Sigmoid colon (tissue), 7 donors: Measurements from ENCODE around the gene KDM3B. TPM values are rescaled to one million over a fixed set of nuclear protein-coding genes. Genes with fewer than 3 reads are reported as not detected.

Experiments used
- DNase-seq: peaks from one replicate; pipeline ENCODE4 v3.0.0-alpha.2; 2019
- H3K27ac ChIP-seq, 4 donors: fragments of 200-600 bp; sonication (generic); one replicate each; pipeline ENCODE4 v1.5.1; 2016 to 2019; ENCODE audit warnings: mild to moderate bottlenecking in 1 of 4
- H3K27me3 ChIP-seq, 3 donors: fragments of 200-600 bp; sonication (generic); one replicate each; pipeline ENCODE4 v1.5.1; 2019; ENCODE audit warnings: mild to moderate bottlenecking in 1 of 3
- H3K36me3 ChIP-seq, 4 donors: fragments of 200-600 bp; sonication (generic); one replicate each; pipeline ENCODE4 v1.5.1; 2016 to 2019
- H3K4me1 ChIP-seq, 4 donors: fragments of 200-600 bp; sonication (generic); one replicate each; pipeline ENCODE4 v1.5.1; 2017 to 2019
- H3K4me3 ChIP-seq, 4 donors: fragments of 200-600 bp; sonication (generic); one replicate each; pipeline ENCODE4 v1.5.1; 2017 to 2019; ENCODE audit warnings: mild to moderate bottlenecking in 2 of 4, moderate library complexity in 1 of 4
- H3K9me3 ChIP-seq, 4 donors: fragments of 200-600 bp in 3 of 4; sonication (generic) in 3 of 4; one replicate each; pipeline versions ENCODE4 v1.5.1 to v1.6.1; 2013 to 2019
- EP300 ChIP-seq, 4 donors: sonication (generic); formaldehyde crosslinking; IDR thresholded peaks; one replicate each; pipeline ENCODE4 v1.6.1; 2017; ENCODE audit warnings: antibody characterized with exemption in 4 of 4
- POLR2A ChIP-seq, 2 donors: fragments of 450-650 bp; IDR thresholded peaks; one replicate each; pipeline ENCODE4 v1.6.1; 2016; ENCODE audit warnings: antibody characterized with exemption in 2 of 2, mild to moderate bottlenecking in 2 of 2, moderate library complexity in 2 of 2
- POLR2AphosphoS5 ChIP-seq, 4 donors: sonication (generic); formaldehyde crosslinking; IDR thresholded peaks; one replicate each; pipeline ENCODE4 v1.6.1; 2017; ENCODE audit warnings: antibody characterized with exemption in 4 of 4
- WGBS, 2 donors: extraction: QIAGEN DNeasy Blood & Tissue Kit; methylation state at CpG; one replicate each; pipeline ENCODE4 v1.1.7; 2013; 5-methylcytosine and 5-hydroxymethylcytosine counted together
- intact Hi-C: fragments of 100-400 bp; cut with DNase I; formaldehyde crosslinking; loops from one replicate; pipeline ENCODE4 v1.15.1; 2023
- polyA plus RNA-seq, 3 donors: library from polyadenylated mRNA; stranded (reverse); fragments of 200-250 nt; gene quantifications; one replicate each; pipeline ENCODE4 v1.2.3, GENCODE V29; 2013
- total RNA-seq, 4 donors: library from RNA; depleted of rRNA; stranded (reverse); fragments of >200 nt; gene quantifications; one replicate each; pipeline ENCODE4 v1.1.0, GENCODE V29; 2016
- TF ChIP-seq, protein P1 (sequence below), 4 experiments: fragments of 450-650 bp in 3 of 4; fragments of 200-600 bp in 1 of 4; IDR thresholded peaks; one replicate each; pipeline ENCODE4 v1.5.1; 2016 to 2019; ENCODE audit warnings: antibody characterized with exemption in 4 of 4, mild to moderate bottlenecking in 3 of 4, moderate library complexity in 2 of 4
- donor health status: healthy with polysubstance abuse.
- donor health status: Bipolar disorder and iron deficiency.
- donor health status: healthy.

Gene KDM3B
- total and polyA plus RNA-seq, 7 donors = 16.2 to 69.6 (median 54.8) TPM

GRCh38 chr5:138448481-138449398, 96.3 kb downstream of the KDM3B start:
- peaks cover 0 to 7% (median 0%) of the 10 kb centered on the region in 4 donors for H3K36me3 ChIP-seq
- no peaks in the 10 kb centered on the region for H3K27me3 ChIP-seq
- no peak for TF ChIP-seq EP300 (IDR thresholded peaks at IDR 0.05)
- TF ChIP-seq POLR2AphosphoS5 (IDR thresholded peaks at IDR 0.05) = no peak
- no peak for TF ChIP-seq POLR2A (IDR thresholded peaks at IDR 0.05)
- TF ChIP-seq, protein P1, sequence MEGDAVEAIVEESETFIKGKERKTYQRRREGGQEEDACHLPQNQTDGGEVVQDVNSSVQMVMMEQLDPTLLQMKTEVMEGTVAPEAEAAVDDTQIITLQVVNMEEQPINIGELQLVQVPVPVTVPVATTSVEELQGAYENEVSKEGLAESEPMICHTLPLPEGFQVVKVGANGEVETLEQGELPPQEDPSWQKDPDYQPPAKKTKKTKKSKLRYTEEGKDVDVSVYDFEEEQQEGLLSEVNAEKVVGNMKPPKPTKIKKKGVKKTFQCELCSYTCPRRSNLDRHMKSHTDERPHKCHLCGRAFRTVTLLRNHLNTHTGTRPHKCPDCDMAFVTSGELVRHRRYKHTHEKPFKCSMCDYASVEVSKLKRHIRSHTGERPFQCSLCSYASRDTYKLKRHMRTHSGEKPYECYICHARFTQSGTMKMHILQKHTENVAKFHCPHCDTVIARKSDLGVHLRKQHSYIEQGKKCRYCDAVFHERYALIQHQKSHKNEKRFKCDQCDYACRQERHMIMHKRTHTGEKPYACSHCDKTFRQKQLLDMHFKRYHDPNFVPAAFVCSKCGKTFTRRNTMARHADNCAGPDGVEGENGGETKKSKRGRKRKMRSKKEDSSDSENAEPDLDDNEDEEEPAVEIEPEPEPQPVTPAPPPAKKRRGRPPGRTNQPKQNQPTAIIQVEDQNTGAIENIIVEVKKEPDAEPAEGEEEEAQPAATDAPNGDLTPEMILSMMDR (IDR thresholded peaks at IDR 0.05) = no peak
- 77 to 84% methylated on average over 9 of the region's 9 CpGs for WGBS, 2 donors
- no peak for DNase-seq
- H3K4me3 ChIP-seq = no peak overlapping the region
- H3K27ac ChIP-seq = peak overlapping the region in 1 of 4 donors; percentile 51
- intact Hi-C loops = no loop called here
- no peaks in the 10 kb centered on the region for H3K9me3 ChIP-seq
- peaks cover 0 to 13% (median 11%) of the 10 kb centered on the region in 4 donors for H3K4me1 ChIP-seq

DNA sequence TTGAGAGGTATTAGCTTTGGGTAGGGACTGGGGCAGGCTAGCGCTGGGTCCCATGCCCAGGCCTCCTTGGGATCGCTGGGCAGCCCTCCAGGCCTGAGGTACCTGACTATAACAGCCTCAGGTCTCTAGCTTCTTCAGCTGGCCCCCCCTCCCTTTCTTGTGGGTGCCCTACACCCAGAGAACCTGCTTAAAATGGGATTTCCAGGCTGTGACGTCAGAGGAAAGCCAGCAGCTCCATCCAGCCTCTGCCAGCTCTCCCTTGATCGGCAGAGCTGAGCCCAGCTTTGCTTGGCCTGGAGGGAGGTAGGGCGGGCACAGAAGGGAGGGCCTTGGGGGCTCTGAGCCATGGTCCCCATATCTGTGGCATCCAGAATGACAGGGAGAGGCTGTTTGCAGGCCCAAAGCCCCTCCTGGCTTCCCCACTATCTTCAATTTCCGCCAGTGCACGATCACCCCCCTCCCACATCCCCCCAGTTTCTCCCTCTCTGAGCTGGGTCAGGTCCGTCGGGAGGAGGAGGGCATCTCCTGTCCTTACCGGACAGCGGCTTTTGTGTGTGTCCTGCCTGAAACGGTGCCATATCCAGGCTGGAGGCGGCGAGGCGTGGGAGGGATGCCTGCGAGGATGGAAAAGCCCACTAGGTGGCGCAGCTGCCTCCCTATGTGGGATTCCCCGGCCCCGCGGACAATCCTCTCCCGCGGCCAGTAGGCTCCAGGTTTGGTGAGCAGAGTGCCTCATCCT, 97.2 kb downstream of the KDM3B start:
- intact Hi-C loops = loop anchor here (1.0 kb wide), 1 partner anchor 54 kb away; no protein-coding TSS in a partner anchor
- Histone ChIP-seq H3K27me3 (no peaks in the 10 kb centered on the region), H3K4me1 (peaks cover 0 to 13% (median 11%) of the 10 kb centered on the region in 4 donors), H3K27ac (peak overlapping the region in 2 of 4 donors; percentile 33 to 51), H3K4me3 (peak overlapping the region in 1 of 4 donors; percentile 18), H3K36me3 (peaks cover 0 to 4% (median 0%) of the 10 kb centered on the region in 4 donors), H3K9me3 (no peaks in the 10 kb centered on the region)
- WGBS, 2 donors = 20 to 23% methylated on average over 22 of the region's 22 CpGs
- peak; percentile 95 for DNase-seq
- TF ChIP-seq POLR2AphosphoS5 (IDR thresholded peaks at IDR 0.05) (peak in 2 of 4 donors; percentile 18 to 20), EP300 (IDR thresholded peaks at IDR 0.05) (no peak)
- TF ChIP-seq, protein P1 (IDR thresholded peaks at IDR 0.05) = peak; percentile 96 to 98 (median 97)

GRCh38 chr5:138450971-138451370, 98.5 kb downstream of the KDM3B start:
- TF ChIP-seq, protein P1 (IDR thresholded peaks at IDR 0.05) = no peak
- TF ChIP-seq POLR2AphosphoS5 (IDR thresholded peaks at IDR 0.05) (no peak), POLR2A (IDR thresholded peaks at IDR 0.05) (no peak), EP300 (IDR thresholded peaks at IDR 0.05) (no peak)
- Histone ChIP-seq H3K4me1 (peaks cover 0 to 13% (median 11%) of the 10 kb centered on the region in 4 donors), H3K36me3 (no peaks in the 10 kb centered on the region), H3K27ac (no peak overlapping the region), H3K9me3 (no peaks in the 10 kb centered on the region), H3K27me3 (no peaks in the 10 kb centered on the region), H3K4me3 (no peak overlapping the region)
- WGBS, 2 donors = 92 to 93% methylated on average over 5 of the region's 5 CpGs
- DNase-seq = peak; percentile 52
- intact Hi-C loops = loop anchor here (1.0 kb wide), 1 partner anchor 52 kb away; no protein-coding TSS in a partner anchor

GRCh38 chr5:138452720-138453119, 100.2 kb downstream of the KDM3B start:
- H3K4me1 ChIP-seq = peaks cover 0 to 13% (median 11%) of the 10 kb centered on the region in 4 donors
- intact Hi-C loops = no loop called here
- WGBS, 2 donors = 93% methylated on average over 6 of the region's 6 CpGs

More at GRCh38 chr5:138452720-138453119, 100.2 kb downstream of the KDM3B start:
- H3K4me3 ChIP-seq = no peak overlapping the region
- H3K9me3 ChIP-seq = no peaks in the 10 kb centered on the region
- no peaks in the 10 kb centered on the region for H3K36me3 ChIP-seq
- no peak overlapping the region for H3K27ac ChIP-seq
- TF ChIP-seq POLR2A (IDR thresholded peaks at IDR 0.05) = no peak
- TF ChIP-seq POLR2AphosphoS5 (IDR thresholded peaks at IDR 0.05) = no peak
- TF ChIP-seq, protein P1 (IDR thresholded peaks at IDR 0.05) = no peak
- no peak for TF ChIP-seq EP300 (IDR thresholded peaks at IDR 0.05)
- peak; percentile 45 for DNase-seq
- no peaks in the 10 kb centered on the region for H3K27me3 ChIP-seq
